SK-N-SH (cell line): Measurements from ENCODE around the gene GALR2.

Source experiments
- CTCF ChIP-seq: fragments of 200-600 bp; sonication (generic); IDR thresholded peaks from 2 replicates; pipeline ENCODE4 v1.6.1; 2017; ENCODE audit warnings: antibody characterized with exemption, mild to moderate bottlenecking, moderate library complexity
- EP300 ChIP-seq, 2 experiments: IDR thresholded peaks; 2 replicates each; pipeline versions ENCODE4 v1.4.0 to v1.6.1; 2012; ENCODE audit warnings: borderline replicate concordance in 1 of 2, low read depth in 1 of 2, low read length in 1 of 2
- GABPA ChIP-seq: IDR thresholded peaks from 2 replicates; pipeline ENCODE4 v1.4.0; 2012; ENCODE audit warnings: low read depth, mild to moderate bottlenecking
- GATA2 ChIP-seq: sonication (generic); formaldehyde crosslinking; IDR thresholded peaks from 2 replicates; pipeline ENCODE4 v1.5.0; 2020; ENCODE audit warnings: mild to moderate bottlenecking, missing genetic modification reagents
- MAX ChIP-seq: IDR thresholded peaks from 2 replicates; pipeline ENCODE4 v1.4.0; 2012; ENCODE audit warnings: low read depth
- MEF2A ChIP-seq: IDR thresholded peaks from 2 replicates; pipeline ENCODE4 v1.4.0; 2012; ENCODE audit warnings: low read depth, borderline replicate concordance
- NFIC ChIP-seq: IDR thresholded peaks from 2 replicates; pipeline ENCODE4 v1.4.0; 2012; ENCODE audit warnings: borderline replicate concordance
- POLR2AphosphoS5 ChIP-seq: IDR thresholded peaks from 2 replicates; pipeline ENCODE4 v1.6.1; 2012; ENCODE audit warnings: low read depth, low read length
- RCOR1 ChIP-seq: fragments of 150-350 bp; IDR thresholded peaks from 2 replicates; pipeline ENCODE4 v1.6.1; 2017; ENCODE audit warnings: antibody characterized with exemption, low read length
- TAF1 ChIP-seq: IDR thresholded peaks from 2 replicates; pipeline ENCODE4 v1.6.1; 2012; ENCODE audit warnings: low read depth, mild to moderate bottlenecking, low read length, moderate library complexity, borderline replicate concordance
- USF1 ChIP-seq: IDR thresholded peaks from 2 replicates; pipeline ENCODE4 v1.4.0; 2012; ENCODE audit warnings: low read depth, borderline replicate concordance
- YY1 ChIP-seq: IDR thresholded peaks from 2 replicates; pipeline ENCODE4 v1.4.0; 2012; ENCODE audit warnings: low read depth, mild to moderate bottlenecking
- TF ChIP-seq, protein P1 (sequence below): IDR thresholded peaks from 2 replicates; pipeline ENCODE4; 2012
- TF ChIP-seq, protein P2 (sequence below): IDR thresholded peaks from 2 replicates; pipeline ENCODE4 v1.6.1; 2012; ENCODE audit warnings: mild to moderate bottlenecking, low read depth, low read length, moderate library complexity

- TF ChIP-seq CTCF (no peak), GATA2 (CRISPR knock-in tag) (no peak), NFIC (no peak), MEF2A (no peak), TAF1 (no peak), EP300 (IDR thresholded peaks at IDR 0.05; ENCODE audit: borderline replicate concordance in 1 of 2, low read depth in 1 of 2, low read length in 1 of 2) (no peak), POLR2AphosphoS5 (no peak), YY1 (no peak), RCOR1 (no peak), USF1 (no peak), MAX (no peak), GABPA (no peak)
- TF ChIP-seq, protein P1, sequence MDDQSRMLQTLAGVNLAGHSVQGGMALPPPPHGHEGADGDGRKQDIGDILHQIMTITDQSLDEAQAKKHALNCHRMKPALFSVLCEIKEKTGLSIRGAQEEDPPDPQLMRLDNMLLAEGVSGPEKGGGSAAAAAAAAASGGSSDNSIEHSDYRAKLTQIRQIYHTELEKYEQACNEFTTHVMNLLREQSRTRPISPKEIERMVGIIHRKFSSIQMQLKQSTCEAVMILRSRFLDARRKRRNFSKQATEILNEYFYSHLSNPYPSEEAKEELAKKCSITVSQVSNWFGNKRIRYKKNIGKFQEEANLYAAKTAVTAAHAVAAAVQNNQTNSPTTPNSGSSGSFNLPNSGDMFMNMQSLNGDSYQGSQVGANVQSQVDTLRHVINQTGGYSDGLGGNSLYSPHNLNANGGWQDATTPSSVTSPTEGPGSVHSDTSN = peak; percentile 59
- TF ChIP-seq, protein P2, sequence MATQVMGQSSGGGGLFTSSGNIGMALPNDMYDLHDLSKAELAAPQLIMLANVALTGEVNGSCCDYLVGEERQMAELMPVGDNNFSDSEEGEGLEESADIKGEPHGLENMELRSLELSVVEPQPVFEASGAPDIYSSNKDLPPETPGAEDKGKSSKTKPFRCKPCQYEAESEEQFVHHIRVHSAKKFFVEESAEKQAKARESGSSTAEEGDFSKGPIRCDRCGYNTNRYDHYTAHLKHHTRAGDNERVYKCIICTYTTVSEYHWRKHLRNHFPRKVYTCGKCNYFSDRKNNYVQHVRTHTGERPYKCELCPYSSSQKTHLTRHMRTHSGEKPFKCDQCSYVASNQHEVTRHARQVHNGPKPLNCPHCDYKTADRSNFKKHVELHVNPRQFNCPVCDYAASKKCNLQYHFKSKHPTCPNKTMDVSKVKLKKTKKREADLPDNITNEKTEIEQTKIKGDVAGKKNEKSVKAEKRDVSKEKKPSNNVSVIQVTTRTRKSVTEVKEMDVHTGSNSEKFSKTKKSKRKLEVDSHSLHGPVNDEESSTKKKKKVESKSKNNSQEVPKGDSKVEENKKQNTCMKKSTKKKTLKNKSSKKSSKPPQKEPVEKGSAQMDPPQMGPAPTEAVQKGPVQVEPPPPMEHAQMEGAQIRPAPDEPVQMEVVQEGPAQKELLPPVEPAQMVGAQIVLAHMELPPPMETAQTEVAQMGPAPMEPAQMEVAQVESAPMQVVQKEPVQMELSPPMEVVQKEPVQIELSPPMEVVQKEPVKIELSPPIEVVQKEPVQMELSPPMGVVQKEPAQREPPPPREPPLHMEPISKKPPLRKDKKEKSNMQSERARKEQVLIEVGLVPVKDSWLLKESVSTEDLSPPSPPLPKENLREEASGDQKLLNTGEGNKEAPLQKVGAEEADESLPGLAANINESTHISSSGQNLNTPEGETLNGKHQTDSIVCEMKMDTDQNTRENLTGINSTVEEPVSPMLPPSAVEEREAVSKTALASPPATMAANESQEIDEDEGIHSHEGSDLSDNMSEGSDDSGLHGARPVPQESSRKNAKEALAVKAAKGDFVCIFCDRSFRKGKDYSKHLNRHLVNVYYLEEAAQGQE = no peak
These were observed 25.9 kb upstream of the GALR2 start for GRCh38 chr17:76048711-76049110.
